Right cardiac atrium (tissue), 5 donors: ENCODE data around the gene KCNQ1OT1. TPM values are rescaled to one million over a fixed set of nuclear protein-coding genes. Genes with fewer than 3 reads are reported as not detected.
"Not testable (repeated sequence)": the region's sequence is repeated elsewhere in the genome, so short reads cannot be mapped to it uniquely, and the experiment has no call there.

Experiments
- ATAC-seq, 2 donors: fragments of 200-7000 bp; cut with Tn5 transposase; one replicate each; pipeline versions ENCODE4 v1.8.0 to v1.9.1; 2020; ENCODE audit warnings: moderate library complexity in 2 of 2, mild to moderate bottlenecking in 1 of 2
- DNase-seq, 3 donors: peaks; one replicate each; pipeline ENCODE4 v3.0.0-alpha.2; 2020
- H3K27ac ChIP-seq: one replicate; pipeline ENCODE4 v1.5.1; 2013; ENCODE audit warnings: mild to moderate bottlenecking, low read length, control low read depth, moderate library complexity
- H3K27me3 ChIP-seq: one replicate; pipeline ENCODE4 v1.6.1; 2013; ENCODE audit not compliant: control insufficient read depth, insufficient read depth
- H3K4me1 ChIP-seq: one replicate; pipeline ENCODE4 v1.6.1; 2013; ENCODE audit warnings: low read length; ENCODE audit not compliant: control insufficient read depth, insufficient read depth
- H3K4me3 ChIP-seq: one replicate; pipeline ENCODE4 v1.5.1; 2013; ENCODE audit warnings: low read length, control low read depth
- H3K9me3 ChIP-seq: one replicate; pipeline ENCODE4 v1.6.1; 2013; ENCODE audit warnings: low read length; ENCODE audit not compliant: control insufficient read depth
- WGBS: extraction: QIAGEN DNeasy Blood & Tissue Kit; methylation state at CpG from one replicate; pipeline ENCODE4 v1.1.7; 2013; 5-methylcytosine and 5-hydroxymethylcytosine counted together
- intact Hi-C, 4 donors: fragments of 100-400 bp; cut with DNase I; formaldehyde crosslinking; loops; one replicate each; pipeline versions ENCODE4 v1.11.0 to v1.14.0; 2022 to 2023
- polyA plus RNA-seq: library from polyadenylated mRNA; stranded (reverse); fragments of 200-250 nt; gene quantifications from one replicate; pipeline ENCODE4 v1.2.3, GENCODE V29; 2013
- total RNA-seq, 4 donors: library from RNA; stranded (reverse); fragmentation: NEBNext Ultra II Directional; extraction: Animal tissue kit (Norgen Biotek cat#: 25700); gene quantifications; one replicate each; pipeline ENCODE4 v1.2.1, GENCODE V29; 2021
- donor health status: healthy with polysubstance abuse.
- donor health status: DM: no; HTN: yes; CAD: no.
- donor health status: DM: no; HTN: no; CAD: no.
- donor health status: DM: no; HTN: yes; CAD: no; lungs with severe emphysema.
- donor health status: DM: yes; HTN: yes; CAD: no.

Gene KCNQ1OT1
- total and polyA plus RNA-seq, 5 donors = 0.41 to 0.78 (median 0.53) TPM

- DNase-seq (peak in 1 of 3 donors; percentile 16), ATAC-seq (no peak)
- Histone ChIP-seq H3K27me3 (no peaks in the 10 kb centered on the region), H3K4me3 (no peak overlapping the region), H3K27ac (no peak overlapping the region), H3K9me3 (peaks cover 6% of the 10 kb centered on the region), H3K4me1 (no peaks in the 10 kb centered on the region)
- intact Hi-C loops = no loop called here
- WGBS = 96% methylated on average over 4 of the region's 4 CpGs
Measured at GRCh38 chr11:2644844-2645778, 54.7 kb downstream of the KCNQ1OT1 start.

GRCh38 chr11:2643746-2644145 lies 56.0 kb downstream of the KCNQ1OT1 start:
- ATAC-seq = no peak
- H3K4me1 ChIP-seq = no peaks in the 10 kb centered on the region
- no peak overlapping the region for H3K4me3 ChIP-seq
- no peak for DNase-seq
- H3K9me3 ChIP-seq = peaks cover 6% of the 10 kb centered on the region
- intact Hi-C loops = no loop called here
- no peaks in the 10 kb centered on the region for H3K27me3 ChIP-seq
- WGBS = 92% methylated on average over 3 of the region's 3 CpGs
- H3K27ac ChIP-seq = no peak overlapping the region

GRCh38 chr11:2641623-2642022 lies 58.2 kb downstream of the KCNQ1OT1 start:
- no peaks in the 10 kb centered on the region for H3K4me1 ChIP-seq
- H3K4me3 ChIP-seq = no peak overlapping the region
- no peak overlapping the region for H3K27ac ChIP-seq
- ATAC-seq = no peak
- intact Hi-C loops = no loop called here
- H3K27me3 ChIP-seq = no peaks in the 10 kb centered on the region
- H3K9me3 ChIP-seq = peaks cover 6% of the 10 kb centered on the region
- no peak for DNase-seq
- WGBS = 80% methylated on average over 1 of the region's 1 CpG

- not testable (repeated sequence) for DNase-seq, H3K4me1 ChIP-seq, ATAC-seq, H3K4me3 ChIP-seq, H3K9me3 ChIP-seq, H3K27ac ChIP-seq, H3K27me3 ChIP-seq
- intact Hi-C loops = loop anchor here in 1 of 4 donors (10.0 kb wide), 1 partner anchor 65 kb away; no protein-coding TSS in a partner anchor
- WGBS = 97% methylated on average over 13 of the region's 13 CpGs
Measured at GRCh38 chr11:2639763-2640162, 60.0 kb downstream of the KCNQ1OT1 start.

- intact Hi-C loops = loop anchor here in 1 of 4 donors (10.0 kb wide), 1 partner anchor 56 kb away; no protein-coding TSS in a partner anchor
- DNase-seq (no peak), ATAC-seq (no peak)
- H3K9me3 ChIP-seq = no peaks in the 10 kb centered on the region
- 78% methylated on average over 1 of the region's 1 CpG for WGBS
- H3K4me1 ChIP-seq = no peaks in the 10 kb centered on the region
- no peaks in the 10 kb centered on the region for H3K27me3 ChIP-seq
- no peak overlapping the region for H3K27ac ChIP-seq
- H3K4me3 ChIP-seq = no peak overlapping the region
Measured at GRCh38 chr11:2631161-2631560, 68.6 kb downstream of the KCNQ1OT1 start.

- intact Hi-C loops = loop anchor here in 1 of 4 donors (10.0 kb wide), 1 partner anchor 56 kb away; no protein-coding TSS in a partner anchor
- H3K4me1 ChIP-seq = no peaks in the 10 kb centered on the region
- no peaks in the 10 kb centered on the region for H3K9me3 ChIP-seq
- WGBS = 89% methylated on average over 1 of the region's 1 CpG
- DNase-seq (no peak), ATAC-seq (no peak)
- no peak overlapping the region for H3K27ac ChIP-seq
- no peak overlapping the region for H3K4me3 ChIP-seq
- no peaks in the 10 kb centered on the region for H3K27me3 ChIP-seq
Measured at GRCh38 chr11:2630679-2631078, 69.1 kb downstream of the KCNQ1OT1 start.

- intact Hi-C loops = no loop called here
- WGBS = 60% methylated on average over 3 of the region's 3 CpGs
- no peak for DNase-seq
- no peaks in the 10 kb centered on the region for H3K27me3 ChIP-seq
- H3K9me3 ChIP-seq = no peaks in the 10 kb centered on the region
- no peaks in the 10 kb centered on the region for H3K4me1 ChIP-seq
- no peak for ATAC-seq
- no peak overlapping the region for H3K4me3 ChIP-seq
- no peak overlapping the region for H3K27ac ChIP-seq
Measured at GRCh38 chr11:2625183-2625582, 74.6 kb downstream of the KCNQ1OT1 start.

- no peak for DNase-seq
- no peaks in the 10 kb centered on the region for H3K27me3 ChIP-seq
- no peak overlapping the region for H3K27ac ChIP-seq
- 27% methylated on average over 3 of the region's 3 CpGs for WGBS
- intact Hi-C loops = no loop called here
- H3K4me1 ChIP-seq = no peaks in the 10 kb centered on the region
- H3K9me3 ChIP-seq = no peaks in the 10 kb centered on the region
- no peak overlapping the region for H3K4me3 ChIP-seq
- no peak for ATAC-seq
Measured at GRCh38 chr11:2621894-2622293, 77.9 kb downstream of the KCNQ1OT1 start.

- H3K27me3 ChIP-seq = no peaks in the 10 kb centered on the region
- H3K9me3 ChIP-seq = no peaks in the 10 kb centered on the region
- H3K27ac ChIP-seq = no peak overlapping the region
- H3K4me1 ChIP-seq = no peaks in the 10 kb centered on the region
- WGBS = 87% methylated on average over 4 of the region's 4 CpGs
- intact Hi-C loops = no loop called here
- no peak for ATAC-seq
- no peak overlapping the region for H3K4me3 ChIP-seq
- no peak for DNase-seq
Measured at GRCh38 chr11:2612884-2613571, 86.8 kb downstream of the KCNQ1OT1 start.

- ATAC-seq (no peak), DNase-seq (no peak)
- H3K9me3 ChIP-seq = no peaks in the 10 kb centered on the region
- intact Hi-C loops = no loop called here
- H3K4me3 ChIP-seq = no peak overlapping the region
- H3K27ac ChIP-seq = no peak overlapping the region
- H3K27me3 ChIP-seq = no peaks in the 10 kb centered on the region
- WGBS = 89% methylated on average over 2 of the region's 2 CpGs
- H3K4me1 ChIP-seq = no peaks in the 10 kb centered on the region
Measured at GRCh38 chr11:2609345-2609744, 90.4 kb downstream of the KCNQ1OT1 start.

GRCh38 chr11:2599561-2600189 lies 100.1 kb downstream of the KCNQ1OT1 start:
- 67% methylated on average over 8 of the region's 8 CpGs for WGBS
- DNase-seq (no peak), ATAC-seq (no peak)
- no peak overlapping the region for H3K27ac ChIP-seq
- H3K4me1 ChIP-seq = no peaks in the 10 kb centered on the region
- H3K4me3 ChIP-seq = no peak overlapping the region
- intact Hi-C loops = no loop called here
- no peaks in the 10 kb centered on the region for H3K27me3 ChIP-seq
- H3K9me3 ChIP-seq = no peaks in the 10 kb centered on the region
